IPS DF 4.7 (cell line): ENCODE data around the gene UBE2J2.
"Not testable (repeated sequence)": the region's sequence is repeated elsewhere in the genome, so short reads cannot be mapped to it uniquely, and the experiment has no call there.

ENCODE experiments used
- DNase-seq: peaks from one replicate; pipeline ENCODE4 v3.0.0-alpha.2; 2013; ENCODE audit warnings: low spot score; ENCODE audit errors: extremely low read depth

UBE2J2 gene

DNA sequence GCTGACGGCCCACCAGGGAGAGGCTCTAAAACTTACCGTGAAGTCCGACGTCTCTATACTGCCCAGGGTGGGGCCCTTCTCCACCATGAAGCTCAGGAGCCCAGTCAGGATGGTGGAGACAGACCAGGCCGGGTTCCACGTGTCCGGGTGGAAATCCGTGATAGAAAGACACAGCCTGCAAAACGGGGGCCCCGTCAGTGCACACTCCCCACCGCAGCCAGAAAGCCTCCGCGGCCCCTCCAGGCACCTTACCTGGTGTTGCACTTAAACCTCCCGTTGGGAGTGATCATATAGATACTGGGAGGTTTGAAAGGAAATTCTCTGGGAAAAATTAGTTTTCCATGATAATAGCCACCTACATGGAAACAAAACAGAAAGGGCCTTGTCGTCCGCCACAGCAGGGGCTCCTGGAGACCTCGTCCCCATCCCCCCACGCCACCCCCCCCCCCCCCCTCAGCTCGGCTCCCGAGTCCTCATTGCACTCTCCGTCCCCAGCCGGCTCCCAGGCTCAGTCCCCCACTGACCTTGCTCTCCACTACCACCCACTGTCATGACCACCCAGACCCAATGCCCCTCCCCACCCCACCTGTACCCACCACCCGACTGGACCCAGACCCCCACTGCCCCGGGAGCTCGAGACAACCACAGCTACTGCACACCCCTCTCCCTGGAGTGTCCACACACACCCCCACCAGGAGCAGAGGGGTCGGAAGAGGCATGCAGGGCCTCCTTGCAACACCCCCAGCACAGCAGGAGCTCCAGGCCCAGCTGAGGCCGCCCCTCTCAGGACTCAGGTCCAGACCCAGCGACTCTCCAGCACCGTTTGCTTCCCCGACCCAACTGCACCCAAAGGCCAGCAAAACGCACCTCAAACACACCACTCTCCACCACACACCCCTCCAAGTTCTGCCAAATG lies 16.4 kb downstream of the UBE2J2 start:
- no peak for DNase-seq

DNA sequence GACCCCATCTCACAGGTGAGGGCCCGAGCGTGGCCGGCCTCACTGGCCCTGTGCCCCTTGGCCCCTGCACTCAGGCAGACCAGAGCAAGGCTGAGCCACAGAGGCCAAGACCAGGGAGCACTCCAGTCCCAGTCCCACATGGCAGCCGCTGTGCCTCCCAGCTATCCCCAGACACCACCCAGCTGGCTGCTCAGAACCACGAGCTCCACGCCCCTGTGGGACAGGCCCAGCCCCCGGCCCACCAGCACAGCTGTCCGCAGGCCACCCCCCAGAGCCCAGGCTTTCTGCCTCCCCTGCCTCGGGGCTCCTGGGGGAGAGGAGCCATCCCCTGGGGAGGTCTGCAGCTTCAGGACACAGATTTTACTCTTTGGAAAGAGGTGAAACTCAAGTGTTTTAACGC lies 18.0 kb downstream of the UBE2J2 start:
- DNase-seq: no peak

DNA sequence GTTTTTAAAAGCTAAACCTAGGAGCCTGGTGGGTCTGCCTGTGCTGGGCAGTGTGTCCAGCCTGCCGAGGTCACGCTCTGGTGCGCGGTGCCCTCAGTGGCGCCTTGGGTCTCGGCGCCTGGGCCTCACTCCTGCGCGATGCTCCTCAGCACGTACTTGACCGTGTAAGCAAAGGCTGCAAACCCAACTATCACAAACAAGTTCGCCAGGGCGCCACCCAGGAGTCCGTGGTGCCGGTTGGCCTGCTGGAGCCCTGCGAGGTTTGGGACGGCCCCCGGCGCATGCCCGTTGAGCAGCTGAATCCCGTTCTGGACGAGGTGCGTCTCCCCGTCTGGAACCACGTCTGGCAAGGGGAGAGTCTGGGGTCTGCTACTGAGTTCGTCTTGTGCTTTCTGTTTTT lies 18.6 kb downstream of the UBE2J2 start:
- no peak for DNase-seq

DNA sequence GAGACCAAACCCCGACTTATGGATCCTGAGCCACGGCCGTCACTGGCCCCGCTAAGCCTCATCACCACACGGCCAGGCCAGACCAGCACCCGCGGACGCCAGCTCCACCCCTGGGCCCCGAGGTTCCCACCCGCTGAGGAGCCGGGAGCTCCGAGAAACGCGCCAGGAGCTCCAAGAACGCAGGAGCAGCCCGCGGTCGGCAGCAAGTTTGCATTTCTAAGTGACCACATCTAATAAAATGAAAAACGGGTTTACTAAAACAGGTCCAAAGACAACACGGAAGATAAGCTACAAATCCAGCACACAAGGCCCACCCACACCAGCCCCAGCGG lies 19.0 kb downstream of the UBE2J2 start:
- no peak for DNase-seq

DNA sequence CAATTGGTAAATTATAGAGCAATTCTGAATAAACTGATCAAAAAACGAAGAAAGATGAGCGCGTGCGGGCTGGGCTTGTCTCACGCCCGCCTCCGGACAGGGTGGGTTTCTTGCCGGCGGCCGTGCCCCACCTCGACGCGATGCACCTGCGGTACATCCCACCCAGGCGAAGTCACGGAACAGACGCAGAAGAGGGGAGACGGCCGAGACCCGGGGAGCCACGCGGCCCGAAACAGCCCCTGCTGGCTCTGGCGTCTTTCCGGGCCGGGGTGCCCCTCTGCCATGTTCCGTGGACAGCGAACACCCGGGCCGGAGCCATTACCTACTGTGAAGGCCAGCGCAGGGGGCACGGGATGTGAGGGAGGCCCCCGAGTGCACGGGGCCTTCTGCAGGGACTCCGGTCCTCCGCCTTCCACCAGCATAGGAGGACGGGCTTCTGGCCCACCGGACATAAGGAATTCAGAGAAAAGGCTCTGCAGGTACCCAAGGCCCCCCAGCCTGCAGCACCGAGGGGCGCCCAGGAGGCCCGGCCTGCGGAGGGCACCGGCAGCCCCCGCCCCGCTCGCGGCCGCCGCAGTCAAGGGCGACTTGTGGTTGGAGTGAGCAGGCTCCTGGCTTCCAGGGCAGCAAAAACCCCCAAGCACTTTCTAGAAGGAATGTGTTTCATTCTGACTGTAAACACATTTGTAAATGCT lies 19.5 kb downstream of the UBE2J2 start:
- DNase-seq: no peak

DNA sequence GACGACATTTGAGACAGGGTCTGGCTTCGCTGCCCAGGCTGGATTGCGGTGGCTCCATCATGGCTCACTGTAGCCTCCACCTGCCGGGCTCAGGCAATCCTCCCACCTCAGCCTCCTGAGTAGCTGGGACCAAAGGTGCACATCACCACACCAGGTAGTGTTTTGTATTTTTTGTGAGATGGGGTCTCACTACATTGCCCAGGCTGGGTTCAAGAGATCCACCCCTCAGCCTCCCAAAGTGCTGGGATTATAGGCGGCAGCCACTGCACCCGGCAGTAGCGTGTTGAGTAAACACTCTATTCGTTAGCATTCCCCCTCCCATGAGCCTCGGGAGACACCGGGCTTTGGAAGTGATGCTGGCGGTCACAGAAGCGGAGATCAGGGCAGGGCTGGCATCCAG lies 20.3 kb downstream of the UBE2J2 start:
- no peak for DNase-seq

DNA sequence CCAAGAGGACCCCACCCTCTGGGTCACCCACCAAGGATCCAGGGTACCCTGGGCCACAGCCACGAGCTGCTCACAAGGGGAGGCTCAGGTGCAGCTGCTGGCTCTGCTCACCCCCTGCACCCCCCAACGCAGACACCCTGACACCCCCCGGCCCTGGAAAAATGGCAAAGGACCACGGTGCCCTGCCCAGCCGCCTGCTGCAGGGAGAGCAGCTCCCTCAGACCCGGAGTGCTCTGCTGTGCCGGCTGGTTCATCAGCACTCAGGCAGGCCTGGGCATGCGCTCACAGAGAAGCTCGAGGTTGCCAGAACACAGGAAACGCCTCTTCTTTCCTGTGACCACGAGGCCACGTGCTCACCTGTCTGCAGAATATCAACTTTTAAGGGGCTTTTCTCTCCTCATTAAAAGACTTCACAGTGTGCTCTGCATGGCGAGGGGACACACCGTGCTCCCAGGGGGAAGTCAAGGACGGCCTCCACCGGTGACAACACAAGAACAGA lies 22.8 kb downstream of the UBE2J2 start:
- no peak for DNase-seq

DNA sequence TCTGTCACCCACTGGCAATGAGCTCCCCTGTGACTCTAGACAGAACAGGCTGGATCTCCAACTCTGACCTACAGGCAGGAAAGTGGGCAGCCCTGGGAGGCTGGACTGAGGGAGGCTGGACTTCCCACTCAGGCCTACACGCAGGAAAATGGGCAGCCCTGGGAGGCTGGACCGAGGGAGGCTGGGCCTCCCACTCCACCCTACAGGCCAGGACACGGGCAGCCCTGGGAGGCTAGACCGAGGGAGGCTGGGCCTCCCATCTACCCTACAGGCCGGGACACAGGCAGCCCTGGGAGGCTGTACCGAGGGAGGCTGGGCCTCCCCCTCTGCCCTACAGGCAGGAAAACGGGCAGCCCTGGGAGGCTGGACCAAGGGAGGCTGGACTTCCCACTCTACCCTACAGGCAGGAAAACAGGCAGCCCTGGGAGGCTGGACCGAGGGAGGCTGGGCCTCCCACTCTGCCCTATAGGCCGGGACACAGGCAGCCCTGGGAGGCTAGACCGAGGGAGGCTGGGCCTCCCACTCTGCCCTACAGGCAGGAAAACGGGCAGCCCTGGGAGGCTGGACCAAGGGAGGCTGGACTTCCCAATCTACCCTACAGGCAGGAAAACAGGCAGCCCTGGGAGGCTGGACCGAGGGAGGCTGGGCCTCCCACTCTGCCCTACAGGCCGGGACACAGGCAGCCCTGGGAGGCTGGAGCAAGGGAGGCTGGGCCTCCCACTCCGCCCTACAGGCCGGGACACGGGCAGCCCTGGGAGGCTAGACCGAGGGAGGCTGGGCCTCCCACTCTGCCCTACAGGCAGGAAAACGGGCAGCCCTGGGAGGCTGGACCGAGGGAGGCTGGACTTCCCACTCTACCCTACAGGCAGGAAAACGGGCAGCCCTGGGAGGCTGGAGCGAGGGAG lies 25.4 kb downstream of the UBE2J2 start:
- not testable (repeated sequence) for DNase-seq

DNA sequence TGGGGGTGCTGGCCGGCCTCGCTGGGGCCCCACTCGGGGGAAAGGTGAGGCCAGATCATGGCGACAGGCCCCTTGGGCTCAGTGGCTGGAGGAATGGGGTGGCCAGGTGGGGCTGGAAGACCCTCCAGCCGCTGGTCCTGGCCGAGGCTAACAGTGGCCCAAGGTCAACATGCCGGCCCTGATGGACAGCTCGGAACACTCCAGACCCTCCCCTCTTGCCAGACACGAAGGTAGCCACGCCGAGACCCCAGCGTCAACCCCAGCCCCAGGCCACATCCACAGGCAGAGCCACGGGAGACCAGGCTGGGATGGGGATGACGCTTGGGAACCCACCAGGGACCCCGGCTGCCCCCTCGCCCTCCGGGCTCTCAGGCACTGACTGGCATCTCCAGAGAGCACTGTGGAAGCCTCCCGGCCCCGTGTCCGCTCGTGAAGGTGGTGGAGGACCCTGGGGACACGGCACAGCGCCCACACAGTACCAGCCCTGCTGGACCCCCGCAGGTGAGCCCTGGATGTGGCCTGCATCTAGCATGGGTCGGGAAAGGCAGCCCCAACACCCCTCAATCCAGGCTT lies 26.2 kb downstream of the UBE2J2 start:
- DNase-seq: no peak

DNA sequence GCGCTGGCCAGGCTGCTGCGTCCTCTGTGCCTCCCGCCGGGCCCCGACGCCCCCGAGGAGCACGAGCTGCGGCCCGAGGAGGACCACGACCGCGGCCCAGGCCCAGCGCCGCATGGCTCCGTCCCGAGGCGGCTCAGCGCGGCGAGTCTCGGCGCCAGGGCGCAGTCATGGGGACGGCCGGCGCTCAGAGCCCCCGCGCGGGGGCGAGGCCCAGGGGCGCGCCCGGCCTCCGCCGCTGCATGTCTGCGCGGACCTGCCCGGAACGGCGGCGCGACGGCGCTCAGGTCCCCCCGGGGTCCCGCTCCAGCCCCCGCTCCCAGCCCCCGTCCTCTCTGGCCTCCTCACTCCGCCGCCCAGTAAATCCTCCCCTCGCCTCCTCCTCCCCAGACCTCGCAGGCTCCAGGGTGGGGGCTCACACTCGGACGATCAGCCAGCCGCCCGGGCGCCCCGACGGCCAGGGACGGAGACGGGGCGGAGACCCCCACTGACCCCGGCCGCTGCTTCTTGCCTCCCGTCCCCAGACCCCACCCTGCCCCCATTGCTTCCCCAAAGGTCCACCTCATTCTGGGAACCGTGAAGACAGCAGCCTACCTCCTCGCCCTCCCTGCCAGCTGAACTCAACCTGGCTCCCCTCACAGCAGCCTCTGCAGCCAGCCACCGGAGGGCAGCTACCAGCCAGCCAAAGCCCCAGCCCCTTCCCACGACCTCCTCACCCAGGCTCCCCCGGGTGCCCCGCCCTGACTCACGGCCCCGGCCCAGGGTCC lies 26.9 kb downstream of the UBE2J2 start, which contains the start of gene C1QTNF12:
TSS of gene C1QTNF12 (minus strand) at position 146 of the 764 bp plus-strand sequence. CDS start at position 114, 32 bp downstream.
- DNase-seq: no peak

DNA sequence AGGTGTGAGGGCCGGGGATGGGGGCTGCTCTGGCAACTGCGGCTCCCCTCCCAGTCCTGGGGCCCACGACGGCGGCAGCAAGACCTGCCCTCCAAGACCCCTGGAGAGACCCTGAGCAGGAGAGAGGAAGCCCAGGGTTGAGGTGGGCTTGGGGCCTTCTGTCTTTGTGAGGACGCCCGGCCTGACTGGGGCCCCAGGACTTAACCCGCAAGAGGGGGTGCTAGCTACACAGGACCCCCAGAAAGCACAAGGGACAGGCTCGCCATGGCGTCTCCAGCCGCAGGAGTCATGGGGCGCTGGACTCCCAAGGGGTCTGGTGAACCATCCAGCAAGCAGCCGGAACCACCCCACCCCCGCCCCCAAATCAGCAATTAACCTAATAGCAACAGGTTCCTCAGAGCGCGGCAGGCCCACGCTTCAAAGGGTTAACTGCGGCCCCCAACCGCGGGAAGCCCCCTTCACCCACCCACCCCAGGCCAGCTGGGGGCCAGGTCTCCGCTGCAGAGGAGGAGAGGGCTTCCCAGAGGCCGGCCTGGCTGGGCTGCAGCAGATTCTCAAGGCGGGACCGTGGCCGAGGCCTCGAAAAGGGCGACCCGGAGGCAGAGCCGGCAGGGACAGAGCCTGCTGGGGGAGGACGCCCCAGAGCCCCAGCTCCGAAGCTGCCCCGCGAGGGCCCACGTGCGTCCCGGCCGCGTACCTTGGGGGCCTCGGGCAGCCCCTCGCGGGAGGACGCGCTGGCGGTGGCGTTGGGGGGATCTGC lies 27.7 kb downstream of the UBE2J2 start:
- no peak for DNase-seq

DNA sequence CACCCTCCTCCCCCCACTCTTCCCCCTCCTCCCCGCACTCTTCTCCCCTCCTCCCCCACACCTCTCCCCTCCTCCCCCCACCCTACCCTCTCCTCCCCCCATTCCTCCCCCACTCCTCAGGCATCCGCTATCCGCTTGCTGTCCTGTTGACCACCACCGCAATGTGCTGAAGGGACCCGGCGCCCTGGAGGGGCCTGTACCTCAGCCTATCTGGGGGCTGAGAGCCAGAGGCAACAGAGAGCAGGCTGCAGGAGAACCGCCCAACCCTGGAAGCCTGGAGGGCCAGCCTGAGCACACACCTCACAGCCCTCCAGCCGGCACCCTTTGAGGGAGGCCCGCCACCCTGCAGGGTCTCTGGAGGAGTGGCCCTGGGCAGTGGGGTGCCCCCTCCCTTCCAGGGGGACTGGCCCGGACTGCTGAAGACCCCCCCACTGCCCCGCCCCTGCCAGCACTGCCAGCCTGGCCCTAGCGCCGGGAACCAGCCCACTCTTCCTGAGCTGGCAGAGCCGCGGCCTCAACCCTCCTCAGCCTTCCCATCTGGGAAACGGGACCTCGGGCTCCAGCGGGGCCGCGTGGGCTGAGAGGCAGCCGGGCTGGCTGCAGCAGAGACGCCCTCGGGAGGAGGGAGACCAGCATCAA lies 28.4 kb downstream of the UBE2J2 start:
- no peak for DNase-seq

DNA sequence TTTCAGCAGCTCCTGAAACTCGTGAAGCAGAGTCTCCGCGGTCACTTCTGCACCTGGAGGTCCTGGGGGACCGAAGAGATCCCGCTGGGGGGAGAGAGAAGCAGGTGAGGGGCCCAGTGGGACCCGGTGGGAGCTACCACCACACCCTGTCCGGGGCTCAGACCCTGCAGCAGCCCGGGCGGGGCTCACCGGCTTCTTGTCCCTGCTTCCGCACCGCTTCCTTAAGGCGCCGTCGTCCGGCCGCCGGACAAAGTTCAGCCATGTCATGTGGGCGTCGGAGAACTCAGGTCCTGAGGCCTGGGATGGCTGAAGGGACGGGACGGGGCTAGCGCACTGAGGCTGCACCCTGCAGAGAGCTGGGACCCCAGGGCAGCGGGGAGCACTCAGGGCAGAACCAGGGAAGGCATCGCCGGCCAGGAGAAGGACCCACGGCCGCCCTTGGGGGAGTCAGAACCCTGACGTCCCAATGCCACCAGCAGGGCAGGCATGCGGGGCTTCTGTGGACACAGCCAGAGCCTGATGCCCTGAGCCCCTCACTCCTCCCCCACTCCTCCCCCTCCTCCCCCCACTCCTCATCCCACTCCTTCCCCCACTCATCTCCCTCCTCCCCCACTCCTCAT lies 29.4 kb downstream of the UBE2J2 start:
- DNase-seq: no peak

DNA sequence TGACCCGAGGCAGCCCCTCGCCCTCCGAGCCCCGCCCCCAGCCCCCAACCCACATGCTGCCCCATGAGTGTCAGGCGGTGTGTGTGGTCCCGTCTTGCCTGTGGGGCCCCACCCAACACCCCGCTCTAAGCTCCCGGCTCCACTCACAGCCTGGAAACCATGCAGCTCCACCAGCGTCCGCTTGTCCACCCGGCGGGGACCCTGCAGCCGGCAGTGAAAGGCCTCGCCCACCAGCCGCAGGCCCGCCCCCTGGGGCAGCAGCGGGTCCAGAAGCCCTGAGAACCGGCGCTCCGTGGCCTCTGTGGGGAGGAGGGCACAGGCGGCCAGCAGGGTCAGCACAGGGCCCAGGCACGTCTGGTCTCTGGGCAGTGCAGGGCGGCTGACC lies 29.9 kb downstream of the UBE2J2 start:
- no peak for DNase-seq

DNA sequence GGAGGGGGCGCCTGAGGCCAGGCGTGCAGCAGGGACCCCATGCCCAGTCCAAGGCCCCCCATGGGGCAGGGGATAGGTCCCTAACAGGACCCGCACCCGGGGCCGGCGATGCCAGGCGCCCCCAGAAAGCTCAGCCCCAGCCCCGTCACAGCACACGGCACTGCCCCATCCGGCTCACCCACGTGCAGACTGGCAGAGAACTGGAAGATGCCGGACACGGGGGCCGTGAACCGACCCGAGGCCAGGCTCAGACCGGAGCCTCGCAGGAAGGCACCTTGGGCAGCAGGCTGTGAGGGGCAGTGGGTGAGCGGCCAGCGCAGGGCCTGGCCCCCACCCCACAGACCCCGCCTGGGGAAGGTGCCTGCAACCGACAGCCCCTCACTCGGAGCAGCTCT lies 30.4 kb downstream of the UBE2J2 start:
- DNase-seq: no peak

DNA sequence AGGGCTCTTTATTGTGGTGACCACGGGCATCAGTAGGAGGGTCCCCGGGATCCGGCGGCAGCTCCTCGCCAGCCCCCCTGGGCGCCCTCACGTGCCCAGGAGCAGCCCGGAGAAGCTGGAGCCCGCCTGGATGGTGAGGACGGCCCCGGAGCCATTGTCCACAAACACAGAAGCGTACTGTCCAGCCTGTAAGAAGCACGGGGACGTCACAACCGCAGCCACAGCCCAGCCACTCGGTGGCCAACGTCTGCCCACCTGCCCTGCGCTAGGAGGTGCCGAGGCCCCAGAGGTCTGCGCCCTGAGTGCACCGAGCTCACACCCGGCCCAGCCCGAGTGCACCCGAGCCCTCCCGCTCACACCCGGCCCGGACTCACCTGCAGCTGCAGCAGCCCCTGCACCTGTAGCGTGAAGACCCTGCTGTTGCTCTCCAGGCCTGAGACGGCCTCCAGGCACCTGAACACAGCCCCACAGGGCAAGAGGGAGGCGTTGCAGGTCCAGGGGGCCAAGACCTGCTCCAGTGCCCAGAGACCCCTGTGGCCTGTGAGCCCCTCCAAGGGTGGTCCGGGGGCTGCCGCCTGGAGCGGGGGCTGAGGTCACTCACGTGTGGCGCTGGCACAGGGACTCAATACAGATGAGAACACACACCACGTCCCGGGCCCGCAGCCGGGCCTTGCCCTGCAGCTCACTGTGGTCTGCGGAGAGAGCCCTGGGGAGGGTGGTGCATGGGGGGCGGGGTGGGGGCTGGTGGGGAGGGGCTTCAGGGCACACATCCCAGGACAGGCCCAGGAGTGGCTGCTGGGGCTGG lies 31.0 kb downstream of the UBE2J2 start:
- DNase-seq: no peak

DNA sequence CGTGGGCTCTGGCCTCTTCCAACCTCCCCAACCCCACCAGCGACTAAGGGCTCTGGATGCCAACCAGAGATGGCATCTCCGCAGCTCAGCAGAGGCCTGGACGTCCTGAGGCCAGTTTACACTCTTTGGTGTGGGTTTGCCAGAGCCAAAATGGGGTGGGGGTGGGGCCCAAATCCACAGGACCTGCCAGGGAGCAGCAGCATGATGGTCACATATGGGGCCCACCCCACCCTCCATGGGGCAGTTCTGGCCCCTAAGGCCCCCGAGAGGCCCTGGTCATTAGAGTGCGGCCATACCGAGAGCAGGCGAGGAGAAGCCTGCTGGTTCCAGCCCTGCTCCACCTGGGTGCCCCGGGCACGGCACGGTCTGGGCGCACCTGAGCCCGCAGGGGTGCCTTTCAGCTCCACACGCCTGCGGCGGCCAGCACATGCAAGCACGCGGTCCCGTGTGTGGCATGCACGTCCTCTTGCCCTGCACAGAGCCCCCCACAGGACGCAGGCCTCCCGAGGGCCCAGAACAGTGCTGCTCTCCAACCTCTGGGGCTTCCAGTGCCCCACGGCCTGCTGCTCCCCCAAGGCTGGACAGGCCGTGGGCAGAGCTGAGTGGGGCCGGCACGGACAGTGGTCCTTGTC lies 31.9 kb downstream of the UBE2J2 start:
- DNase-seq: no peak
